ENCODE measurements around the gene SMAD5. TPM values are rescaled to one million over a fixed set of nuclear protein-coding genes. Genes with fewer than 3 reads are reported as not detected.

SMAD5 gene
- total RNA-seq, 1 donor from 2014 or later: 93.4 TPM

DNA sequence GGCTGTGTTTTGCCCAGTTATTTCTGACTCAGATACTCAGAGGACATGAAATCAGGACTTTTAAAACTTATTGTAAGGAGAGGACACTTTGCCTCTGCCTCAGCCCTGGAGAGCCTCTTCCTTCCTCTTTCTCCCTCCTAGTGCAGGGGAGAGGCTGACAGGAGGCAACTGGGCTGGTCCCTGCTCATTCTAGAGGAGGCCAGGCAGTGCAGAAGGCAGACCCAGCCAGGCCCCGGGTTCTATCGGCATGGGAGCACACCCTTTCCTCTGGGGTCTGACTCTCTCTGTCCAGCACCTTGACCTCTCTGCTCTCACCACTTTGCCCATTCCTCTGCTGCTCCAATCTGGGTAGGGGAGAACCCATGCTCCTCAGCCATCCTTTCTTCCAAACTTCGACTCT is 76.3 kb downstream of the SMAD5 start:
- Mint-ChIP-seq H3K4me3 (no peak overlapping the region), H3K27me3 (ENCODE audit: low read depth) (peaks cover 5% of the 10 kb centered on the region), H3K4me1 (no peaks in the 10 kb centered on the region), H3K9me3 (peaks cover 6% of the 10 kb centered on the region), H3K27ac (no peak overlapping the region), H3K36me3 (peaks cover 2% of the 10 kb centered on the region)
- TF ChIP-seq, protein P1, sequence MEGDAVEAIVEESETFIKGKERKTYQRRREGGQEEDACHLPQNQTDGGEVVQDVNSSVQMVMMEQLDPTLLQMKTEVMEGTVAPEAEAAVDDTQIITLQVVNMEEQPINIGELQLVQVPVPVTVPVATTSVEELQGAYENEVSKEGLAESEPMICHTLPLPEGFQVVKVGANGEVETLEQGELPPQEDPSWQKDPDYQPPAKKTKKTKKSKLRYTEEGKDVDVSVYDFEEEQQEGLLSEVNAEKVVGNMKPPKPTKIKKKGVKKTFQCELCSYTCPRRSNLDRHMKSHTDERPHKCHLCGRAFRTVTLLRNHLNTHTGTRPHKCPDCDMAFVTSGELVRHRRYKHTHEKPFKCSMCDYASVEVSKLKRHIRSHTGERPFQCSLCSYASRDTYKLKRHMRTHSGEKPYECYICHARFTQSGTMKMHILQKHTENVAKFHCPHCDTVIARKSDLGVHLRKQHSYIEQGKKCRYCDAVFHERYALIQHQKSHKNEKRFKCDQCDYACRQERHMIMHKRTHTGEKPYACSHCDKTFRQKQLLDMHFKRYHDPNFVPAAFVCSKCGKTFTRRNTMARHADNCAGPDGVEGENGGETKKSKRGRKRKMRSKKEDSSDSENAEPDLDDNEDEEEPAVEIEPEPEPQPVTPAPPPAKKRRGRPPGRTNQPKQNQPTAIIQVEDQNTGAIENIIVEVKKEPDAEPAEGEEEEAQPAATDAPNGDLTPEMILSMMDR (IDR thresholded peaks at IDR 0.05; ENCODE audit: unreplicated experiment): no peak
- DNase-seq (ENCODE audit: low spot score in 2 of 2, unreplicated experiment in 2 of 2): no peak

DNA sequence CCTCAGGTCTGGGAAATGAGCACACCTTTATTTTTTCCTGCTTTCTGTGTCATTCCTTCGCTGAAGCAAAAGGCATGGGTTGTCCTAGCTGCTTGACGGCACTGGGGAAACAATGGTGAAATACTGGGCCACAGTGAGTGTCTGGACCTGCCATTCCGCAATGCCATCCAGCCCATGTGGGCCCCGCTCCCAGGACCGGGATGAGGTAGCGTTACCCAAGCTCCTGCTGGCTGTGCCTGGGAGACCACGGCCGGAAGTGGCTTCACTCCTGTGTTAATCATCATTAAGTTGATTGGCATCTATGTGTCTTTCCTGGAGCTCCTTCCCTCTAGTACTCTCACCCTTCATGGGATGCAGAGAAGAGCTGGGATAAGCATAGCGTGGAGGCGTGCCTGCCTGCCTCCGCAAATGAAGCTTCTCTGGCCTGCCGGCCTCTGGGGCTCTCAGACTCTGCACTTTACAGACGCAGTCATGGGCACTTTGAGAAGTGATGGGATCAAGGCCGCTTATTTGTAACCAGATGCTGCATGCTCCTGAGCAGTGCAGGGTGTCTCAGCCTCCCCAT is 76.8 kb downstream of the SMAD5 start:
- H3K36me3 Mint-ChIP-seq: peaks cover 2% of the 10 kb centered on the region
- H3K27me3 Mint-ChIP-seq (ENCODE audit: low read depth): peaks cover 5% of the 10 kb centered on the region
- H3K27ac Mint-ChIP-seq: no peak overlapping the region
- no peak overlapping the region for H3K4me3 Mint-ChIP-seq
- peaks cover 6% of the 10 kb centered on the region for H3K9me3 Mint-ChIP-seq
- no peak for DNase-seq (ENCODE audit: low spot score in 2 of 2, unreplicated experiment in 2 of 2)
- TF ChIP-seq, protein P1 (IDR thresholded peaks at IDR 0.05; ENCODE audit: unreplicated experiment): no peak
- no peaks in the 10 kb centered on the region for H3K4me1 Mint-ChIP-seq

DNA sequence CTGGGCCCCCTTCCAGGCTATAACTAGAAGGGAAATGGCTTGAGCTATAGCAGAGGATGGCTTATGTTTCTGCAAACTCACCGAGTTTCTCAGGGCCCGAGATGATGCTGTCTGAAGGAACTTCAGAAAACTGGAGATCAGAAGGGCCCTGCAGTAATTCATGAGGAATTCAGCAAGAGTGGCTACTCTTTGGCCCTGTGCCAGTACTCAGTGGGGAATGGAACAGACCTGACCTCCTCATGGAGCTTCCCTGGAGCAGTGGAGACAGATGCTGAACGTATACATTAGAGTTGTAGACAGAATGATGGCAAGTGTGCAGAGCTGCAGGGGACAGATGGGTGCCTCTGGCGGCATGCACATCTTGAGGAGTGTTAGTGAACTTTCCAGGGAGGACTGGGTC is 77.6 kb downstream of the SMAD5 start:
- Mint-ChIP-seq H3K9me3 (peaks cover 5% of the 10 kb centered on the region), H3K27me3 (ENCODE audit: low read depth) (peaks cover 5% of the 10 kb centered on the region), H3K4me1 (no peaks in the 10 kb centered on the region), H3K36me3 (peaks cover under 1% of the 10 kb centered on the region), H3K27ac (no peak overlapping the region), H3K4me3 (no peak overlapping the region)
- DNase-seq (ENCODE audit: low spot score in 2 of 2, unreplicated experiment in 2 of 2): no peak
- TF ChIP-seq, protein P1 (IDR thresholded peaks at IDR 0.05; ENCODE audit: unreplicated experiment): no peak

DNA sequence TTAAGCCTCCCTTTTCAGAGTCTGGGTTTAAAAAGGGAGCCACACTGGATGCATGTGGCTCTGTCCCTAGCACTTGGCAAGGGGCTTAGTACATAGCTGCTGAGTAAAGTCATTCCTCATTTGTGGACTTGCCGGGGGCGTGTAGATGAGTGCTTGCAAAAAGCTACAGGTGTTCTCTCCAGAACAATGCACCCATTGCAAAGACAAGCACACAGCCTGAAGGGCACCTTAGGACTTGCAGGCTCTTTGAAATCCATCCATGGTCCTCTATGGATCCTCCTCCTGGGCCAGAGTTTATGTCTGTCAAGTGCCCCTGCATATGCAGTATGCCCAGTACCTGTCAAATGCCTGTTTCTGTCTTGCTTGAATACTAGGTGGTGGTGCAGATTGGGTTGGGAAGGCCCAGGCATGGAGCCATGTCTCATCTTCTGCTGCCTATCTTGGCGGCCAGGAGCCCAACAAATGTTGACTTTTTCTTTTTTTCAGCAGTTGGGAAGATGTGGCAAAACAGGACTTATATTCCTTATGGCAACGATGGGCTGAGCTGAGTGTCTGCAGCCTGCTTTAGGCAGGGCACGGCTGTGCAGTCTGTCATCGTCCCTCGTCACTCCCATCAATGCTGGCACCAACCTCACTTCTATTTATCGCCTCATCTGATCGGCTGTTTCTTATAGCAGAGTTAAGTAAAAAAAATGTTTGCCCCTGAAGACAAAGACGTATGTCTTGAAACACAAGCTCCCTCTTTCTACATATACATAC is 78.8 kb downstream of the SMAD5 start:
- H3K4me1 Mint-ChIP-seq: no peaks in the 10 kb centered on the region
- no peak overlapping the region for H3K27ac Mint-ChIP-seq
- DNase-seq (ENCODE audit: low spot score in 2 of 2, unreplicated experiment in 2 of 2): no peak
- TF ChIP-seq, protein P1 (IDR thresholded peaks at IDR 0.05; ENCODE audit: unreplicated experiment): no peak
- no peak overlapping the region for H3K4me3 Mint-ChIP-seq
- no peaks in the 10 kb centered on the region for H3K9me3 Mint-ChIP-seq
- peaks cover 5% of the 10 kb centered on the region for H3K27me3 Mint-ChIP-seq (ENCODE audit: low read depth)
- H3K36me3 Mint-ChIP-seq: no peaks in the 10 kb centered on the region

DNA sequence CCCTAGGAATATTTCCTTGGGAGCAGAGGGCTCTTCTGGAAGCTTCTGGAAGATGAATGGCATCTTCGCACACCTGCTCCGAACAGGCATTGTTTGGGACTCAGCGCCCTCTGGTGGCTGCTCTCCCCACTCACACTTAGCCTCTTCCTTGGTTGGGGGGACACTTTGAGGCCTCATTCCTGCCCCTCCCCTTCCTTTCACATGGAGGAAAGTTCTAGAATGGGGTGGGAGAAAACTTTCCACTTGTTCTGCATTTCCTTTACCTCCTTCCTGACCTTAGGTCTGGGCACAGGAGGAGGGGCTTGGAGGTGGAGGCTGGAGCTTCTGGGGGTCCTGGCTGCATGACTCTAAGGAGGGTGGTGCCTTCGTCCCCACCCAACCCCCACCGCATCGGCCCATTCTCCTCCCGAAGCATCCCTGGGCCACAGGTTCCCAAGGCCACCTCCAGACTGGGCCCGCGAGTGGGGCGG is 79.6 kb downstream of the SMAD5 start:
- Mint-ChIP-seq H3K27ac (no peak overlapping the region), H3K4me3 (no peak overlapping the region), H3K27me3 (ENCODE audit: low read depth) (peaks cover 5% of the 10 kb centered on the region), H3K9me3 (no peaks in the 10 kb centered on the region), H3K4me1 (no peaks in the 10 kb centered on the region), H3K36me3 (no peaks in the 10 kb centered on the region)
- TF ChIP-seq, protein P1 (IDR thresholded peaks at IDR 0.05; ENCODE audit: unreplicated experiment): peak; percentile 84
- DNase-seq (ENCODE audit: low spot score in 2 of 2, unreplicated experiment in 2 of 2): peak in 1 of 2 experiments; percentile 69

All from mesothelial cell of epicardium (in vitro differentiated cells).